G401.6 (cell line): ENCODE data around the gene ZNF79.
"Not testable (repeated sequence)": the region's sequence is repeated elsewhere in the genome, so short reads cannot be mapped to it uniquely, and the experiment has no call there.

Source experiments
- FAIRE-seq: peaks from 2 replicates; lab custom pipeline; 2012; peaks lifted over from hg19 to GRCh38; lab: Jason Lieb, UNC

Gene ZNF79

DNA sequence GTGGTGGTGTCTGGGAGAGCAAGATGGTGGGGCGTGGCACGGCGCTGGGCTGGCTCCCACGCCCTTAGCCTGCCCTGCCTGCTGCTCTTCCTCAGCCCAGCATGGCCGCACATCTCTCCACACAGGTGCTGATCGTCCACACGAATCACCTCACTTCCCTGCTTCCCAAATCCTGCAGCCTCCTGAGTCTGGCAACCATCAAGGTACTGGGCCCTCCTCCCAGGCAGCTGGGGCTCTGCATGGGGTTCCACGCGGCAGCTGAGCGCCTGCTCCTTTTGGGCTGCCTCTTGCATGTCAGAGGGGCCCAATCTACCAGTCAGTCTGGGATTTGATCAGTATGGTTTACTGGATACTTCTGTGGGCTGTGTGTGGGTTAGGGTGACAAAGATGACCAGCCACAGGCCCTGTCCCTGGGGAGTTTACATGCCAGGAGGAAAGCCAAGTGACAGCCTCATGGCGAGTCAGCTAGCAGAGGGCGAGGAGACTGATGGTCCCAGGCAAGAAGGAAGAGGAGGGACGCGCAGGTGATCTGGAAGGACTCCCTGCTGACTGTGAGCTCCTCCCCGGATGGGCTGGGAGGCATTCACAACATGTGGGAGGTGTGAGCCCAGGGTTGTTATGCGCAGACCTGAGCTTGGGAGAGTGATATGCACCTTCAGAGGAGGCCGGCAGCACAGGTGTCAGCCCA lies 33.2 kb downstream of the ZNF79 start:
- FAIRE-seq, result no peak

DNA sequence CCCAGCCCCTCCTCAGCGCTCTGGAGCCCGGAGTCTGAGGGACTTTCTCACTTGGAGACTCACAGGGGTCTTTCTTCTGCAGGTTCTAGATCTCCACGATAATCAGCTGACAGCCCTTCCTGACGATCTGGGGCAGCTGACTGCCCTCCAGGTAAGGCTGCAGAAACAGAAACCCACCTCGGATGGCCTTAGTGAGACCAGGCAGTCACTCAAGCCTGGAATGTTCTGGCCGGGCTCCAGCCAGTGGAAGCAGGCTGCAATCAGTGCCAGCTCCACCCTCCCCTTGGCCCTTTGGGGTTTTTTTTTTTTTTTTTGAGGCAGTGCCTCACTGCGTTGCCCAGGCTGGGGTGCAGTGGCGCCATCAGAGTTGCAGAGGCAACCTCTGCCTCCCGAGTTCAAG lies 34.7 kb downstream of the ZNF79 start:
- no peak for FAIRE-seq

DNA sequence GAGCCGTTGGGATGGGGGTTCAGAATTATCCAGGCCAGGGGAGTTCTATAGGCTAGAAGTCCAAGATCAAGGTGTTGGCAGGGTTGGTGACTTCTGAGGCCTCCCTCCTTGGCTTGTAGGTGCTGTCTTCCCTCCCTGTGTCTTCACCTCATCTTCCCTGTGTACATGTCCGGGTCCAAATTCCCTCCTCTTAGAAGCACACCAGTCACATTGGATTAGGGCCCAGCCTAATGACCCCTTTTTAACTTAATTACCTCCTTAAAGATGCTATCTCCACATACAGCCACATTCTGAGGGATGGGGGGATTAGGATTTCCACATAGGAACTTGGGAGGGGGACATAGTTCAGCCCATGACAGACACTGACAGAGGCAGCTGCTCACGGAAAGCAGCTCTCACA lies 39.2 kb downstream of the ZNF79 start:
- no peak for FAIRE-seq

DNA sequence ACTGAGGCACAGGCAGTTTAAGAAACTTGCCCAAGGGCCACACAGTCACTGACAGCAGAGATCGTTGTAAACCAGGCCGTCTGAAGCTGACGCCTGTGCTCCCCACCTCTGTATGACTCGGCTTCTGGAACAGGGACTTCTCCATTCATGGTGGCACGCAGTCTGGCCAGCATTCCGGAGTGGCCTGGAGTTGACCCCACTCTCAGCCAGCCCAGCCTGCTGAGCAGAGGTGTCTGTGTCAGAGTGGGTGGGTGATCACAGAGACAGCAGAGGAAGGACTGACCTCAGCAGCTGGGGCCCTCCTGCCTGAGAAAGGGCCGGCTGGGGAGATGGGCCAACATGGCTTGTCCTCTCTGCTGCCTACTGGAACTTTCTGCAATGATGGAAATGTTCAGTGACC lies 39.7 kb downstream of the ZNF79 start:
- no peak for FAIRE-seq

DNA sequence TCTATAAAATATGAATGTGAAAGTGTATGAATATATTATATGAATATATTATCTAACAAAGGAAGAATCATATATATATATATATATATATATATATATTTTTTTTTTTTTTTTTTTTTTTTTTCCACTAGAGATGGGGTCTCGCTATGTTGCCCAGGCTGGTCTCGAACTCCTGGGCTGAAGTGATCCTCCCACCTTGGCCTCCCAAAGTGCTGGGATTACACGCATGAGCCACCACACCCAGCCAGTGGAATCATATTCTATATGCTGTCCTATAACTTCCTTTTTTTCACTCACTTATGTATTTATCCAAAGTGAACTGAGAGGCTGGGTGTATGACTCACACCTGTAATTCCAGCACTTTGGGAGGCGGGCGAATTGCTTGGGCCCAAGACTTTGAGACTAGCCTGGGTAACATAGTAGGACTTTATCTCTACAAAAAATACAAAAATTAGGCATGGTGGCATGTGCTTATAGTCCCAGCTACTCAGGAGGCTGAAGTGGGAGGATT lies 42.3 kb downstream of the ZNF79 start:
- not testable (repeated sequence) for FAIRE-seq

DNA sequence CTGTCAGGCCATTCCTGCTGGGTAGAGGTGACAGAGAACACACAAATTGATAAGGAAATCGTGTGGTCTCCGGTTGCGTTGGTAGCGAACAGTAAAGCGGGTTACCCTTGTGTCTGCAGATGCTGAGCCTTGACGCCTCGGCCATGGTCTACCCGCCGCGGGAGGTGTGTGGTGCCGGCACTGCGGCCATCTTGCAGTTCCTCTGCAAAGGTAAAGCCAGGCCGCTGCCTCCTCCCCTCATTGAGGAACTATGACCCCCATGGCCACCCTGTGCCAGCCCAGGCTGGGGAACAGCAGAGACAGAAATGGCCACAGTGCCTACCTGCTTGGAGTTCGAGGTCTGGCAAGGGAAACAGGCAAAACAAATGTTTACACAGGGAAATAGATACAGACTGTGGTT lies 43.4 kb downstream of the ZNF79 start:
- FAIRE-seq, result no peak

DNA sequence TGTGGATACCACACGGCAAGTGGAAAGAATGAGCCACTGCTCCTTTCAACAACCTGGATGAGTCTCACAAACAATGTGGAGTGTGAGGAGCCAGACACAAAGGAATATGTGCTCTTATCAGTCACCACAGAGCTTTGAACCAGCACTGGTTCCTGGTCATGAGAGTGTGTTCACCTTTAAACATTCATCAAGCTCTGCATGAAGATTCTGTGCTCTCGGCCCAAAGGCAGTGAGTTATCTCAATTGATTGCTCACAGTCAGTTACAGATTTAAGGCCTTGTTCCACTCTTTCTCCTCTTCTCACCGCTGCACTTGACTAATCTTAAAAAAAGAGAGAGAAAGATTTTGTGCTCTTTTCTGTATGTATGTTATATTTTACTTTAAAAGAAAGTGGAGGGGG lies 46.5 kb downstream of the ZNF79 start:
- no peak for FAIRE-seq

DNA sequence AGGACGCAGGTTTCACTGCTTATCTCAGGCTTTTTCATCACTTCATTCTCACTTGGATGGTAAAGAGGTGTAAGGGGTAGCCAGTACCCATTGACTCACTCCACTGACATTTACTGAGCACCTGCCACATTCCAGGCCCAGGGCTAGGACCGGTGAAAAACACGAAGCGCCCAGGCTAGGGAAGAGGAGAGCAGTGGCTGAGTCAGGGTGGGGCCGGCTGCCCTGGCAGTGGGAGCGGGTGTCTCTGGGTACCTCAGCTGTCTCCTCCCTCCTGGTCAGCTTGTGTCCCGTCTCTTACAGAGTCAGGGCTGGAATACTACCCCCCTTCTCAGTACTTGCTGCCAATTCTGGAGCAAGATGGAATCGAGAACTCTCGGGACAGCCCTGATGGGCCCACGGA lies 49.3 kb downstream of the ZNF79 start:
- FAIRE-seq, result no peak

DNA sequence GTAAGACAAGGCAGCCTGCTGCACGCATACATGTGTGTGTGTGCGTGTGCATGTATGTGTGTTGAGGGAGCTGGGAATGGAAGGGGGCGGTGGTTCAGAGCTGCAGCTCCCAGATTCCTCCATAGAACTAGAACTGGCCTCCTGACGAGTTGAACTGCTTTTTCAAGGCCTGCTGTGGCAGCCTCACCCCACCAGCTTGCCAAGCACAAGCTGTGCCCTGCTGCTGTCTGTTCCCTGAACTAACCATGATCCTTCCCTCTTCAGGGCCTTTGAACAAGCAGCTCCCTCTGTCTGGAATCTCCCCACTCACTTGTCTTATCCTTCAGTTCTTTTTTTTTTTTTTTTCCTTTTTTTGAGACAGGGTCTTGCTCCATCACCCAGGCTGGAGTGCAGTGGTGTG lies 49.8 kb downstream of the ZNF79 start:
- no peak for FAIRE-seq

DNA sequence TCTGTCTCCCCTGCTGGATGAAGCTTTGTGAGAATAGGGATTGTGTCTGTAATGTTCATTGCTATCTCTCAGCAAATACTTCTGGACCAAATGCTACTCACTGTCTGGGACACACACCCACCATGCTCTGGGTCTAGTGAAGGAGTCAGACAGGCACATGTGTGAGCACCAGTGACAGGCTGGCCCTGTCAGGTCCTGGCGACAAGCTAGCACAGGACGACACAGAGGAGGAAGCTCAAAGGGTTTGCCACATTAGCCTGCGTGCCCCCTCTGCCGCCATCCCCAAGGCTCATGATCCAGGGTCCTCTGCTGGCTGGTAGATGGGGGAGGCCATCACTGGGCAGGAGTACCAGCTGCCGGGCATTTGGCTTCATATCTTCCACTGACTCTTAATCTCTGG lies 50.4 kb downstream of the ZNF79 start:
- no peak for FAIRE-seq

DNA sequence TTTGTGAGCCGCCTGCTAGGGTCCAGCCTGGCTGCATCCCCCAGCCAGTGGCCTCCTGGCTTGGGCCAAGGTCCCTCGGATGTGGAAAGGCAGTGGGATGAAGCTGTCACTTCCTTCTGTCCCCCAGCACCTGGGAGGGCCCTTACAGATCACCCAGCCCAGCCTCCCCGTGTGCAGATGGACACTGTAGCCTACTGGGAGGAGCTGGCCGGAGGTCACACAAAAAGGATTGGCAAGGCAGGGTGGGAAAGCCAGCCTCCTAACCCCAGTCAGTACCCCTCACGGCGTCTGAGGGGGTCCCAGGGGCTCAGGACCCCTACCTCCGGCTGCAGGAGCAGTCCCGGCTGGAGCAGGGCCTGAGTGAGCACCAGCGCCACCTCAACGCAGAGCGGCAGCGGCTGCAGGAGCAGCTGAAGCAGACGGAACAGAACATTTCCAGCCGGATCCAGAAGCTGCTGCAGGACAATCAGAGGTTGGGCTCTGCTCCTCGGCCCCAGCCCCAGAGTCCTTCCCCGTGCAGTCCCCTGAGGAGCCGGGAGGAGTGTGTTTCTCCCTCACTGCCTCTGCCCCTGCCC lies 55.4 kb downstream of the ZNF79 start:
- no peak for FAIRE-seq

DNA sequence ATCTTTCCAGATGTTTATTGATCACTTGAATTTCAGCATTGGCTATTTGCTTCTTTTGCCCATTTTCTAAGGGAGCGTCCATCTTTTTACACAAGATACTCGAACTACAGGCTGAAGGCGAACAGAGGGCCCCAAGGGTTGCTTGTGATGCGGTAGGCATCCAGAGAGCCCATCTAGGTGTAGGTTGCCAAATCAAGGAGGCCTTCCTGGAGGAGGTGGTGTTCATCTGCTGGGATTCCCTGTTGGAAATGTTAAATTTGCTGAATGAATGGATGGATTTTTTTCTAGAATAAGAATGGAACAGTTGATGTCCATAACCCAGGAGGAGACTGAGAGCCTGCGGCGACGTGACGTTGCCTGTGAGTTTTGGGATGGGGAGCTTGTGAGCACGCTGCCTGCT lies 58.5 kb downstream of the ZNF79 start:
- no peak for FAIRE-seq

DNA sequence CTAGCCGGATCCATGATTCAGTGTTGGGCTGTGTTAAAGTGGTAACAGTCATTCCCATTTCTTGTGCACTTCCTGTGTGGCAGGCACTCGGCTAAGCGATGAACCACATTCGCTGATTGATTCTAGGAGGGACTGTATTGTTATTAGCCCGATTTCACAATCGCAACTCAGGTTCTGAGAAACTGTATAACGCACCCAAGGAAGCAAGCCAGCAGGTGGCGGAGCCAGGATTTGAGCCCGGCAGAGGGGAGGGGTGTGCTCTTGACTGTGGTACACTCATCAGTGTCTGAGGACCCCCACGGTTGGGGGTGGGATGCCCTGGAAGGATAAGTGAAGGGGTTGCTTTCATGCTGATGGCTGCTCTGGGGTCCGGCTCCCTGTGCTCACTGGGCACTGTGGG lies 61.8 kb downstream of the ZNF79 start:
- FAIRE-seq, result no peak

DNA sequence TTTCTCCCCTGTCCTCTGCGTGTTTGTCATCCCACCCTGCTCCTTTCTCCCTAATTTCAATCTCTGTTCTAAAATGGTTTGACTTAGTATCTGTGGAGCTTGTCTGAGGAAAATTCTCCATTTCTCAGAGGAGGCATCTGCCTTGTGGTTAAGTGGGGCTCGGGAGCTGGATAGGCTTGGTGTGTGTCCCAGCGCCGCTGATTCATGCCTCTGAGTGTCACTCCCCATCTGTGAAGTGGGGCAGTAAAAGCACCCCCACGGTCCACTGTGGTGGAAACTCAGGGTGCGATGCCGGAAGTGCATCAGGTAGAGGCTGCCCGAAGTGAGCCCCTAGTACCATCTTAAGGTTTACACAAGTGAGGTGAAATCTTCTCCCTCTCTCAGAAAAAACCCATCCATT lies 64.8 kb downstream of the ZNF79 start:
- no peak for FAIRE-seq

DNA sequence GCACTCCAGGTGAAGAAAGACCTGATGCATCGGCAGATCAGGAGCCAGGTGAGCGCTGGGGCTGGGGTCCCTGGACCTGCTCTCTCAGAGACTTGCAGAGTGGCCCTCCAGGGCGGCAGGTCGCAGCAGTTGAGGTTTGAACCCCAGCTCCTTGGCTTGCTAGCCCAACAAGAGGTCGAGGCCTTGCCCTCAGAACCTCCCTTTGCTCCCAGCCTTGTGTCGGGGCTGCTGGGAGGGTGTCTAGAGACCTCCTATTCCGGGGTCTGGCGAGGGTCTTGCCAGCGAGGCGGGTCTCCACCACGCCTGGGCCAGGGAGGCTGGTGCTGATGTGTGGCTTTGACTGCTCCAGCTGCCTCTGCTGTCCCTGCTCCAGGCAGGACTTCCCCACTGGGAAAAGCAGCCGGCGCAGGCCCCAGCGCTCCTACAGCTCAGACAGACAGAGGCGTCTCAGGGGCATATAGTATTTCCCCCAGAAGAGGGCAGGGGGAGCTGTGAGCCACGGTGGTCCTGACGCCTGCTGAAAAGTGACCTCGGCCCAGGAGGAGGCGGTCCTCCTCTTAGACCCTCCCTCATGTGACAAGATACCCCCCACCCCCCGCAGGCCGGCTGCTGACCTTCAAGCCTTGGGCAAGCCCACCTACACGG lies 65.4 kb downstream of the ZNF79 start:
- FAIRE-seq, result no peak

DNA sequence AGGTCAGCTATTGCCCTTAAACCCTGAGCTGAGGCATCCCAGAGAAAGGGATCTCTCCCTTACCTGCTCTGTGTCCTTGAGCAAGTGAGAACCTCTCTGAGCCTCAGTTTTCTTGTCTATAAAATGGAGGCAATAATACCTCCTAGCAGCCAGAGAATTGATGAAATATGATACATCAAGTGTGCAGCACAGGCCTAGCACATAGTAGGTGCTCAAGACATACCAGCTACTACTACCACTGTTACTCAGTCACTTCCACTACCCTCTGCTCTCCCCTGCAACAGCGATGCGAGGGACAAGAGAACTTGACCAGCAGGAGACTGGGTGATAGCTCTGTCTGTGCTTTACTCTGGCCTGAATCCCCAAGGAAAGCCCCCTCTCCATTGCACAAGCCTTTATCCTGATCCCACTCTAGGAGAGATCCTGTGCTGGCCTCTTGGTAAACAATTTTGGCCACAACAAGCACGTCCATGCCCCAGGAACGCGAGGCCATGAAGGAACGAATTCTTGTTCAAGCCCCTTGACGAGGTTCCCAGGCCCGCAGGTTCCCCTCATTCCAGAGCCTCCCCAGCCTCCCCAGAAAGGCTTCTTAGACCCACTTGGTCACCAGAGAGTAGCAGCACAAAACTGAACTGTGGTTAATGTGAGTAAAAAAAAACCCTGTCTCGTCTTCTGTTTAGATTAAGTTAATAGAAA lies 66.5 kb downstream of the ZNF79 start:
- no peak for FAIRE-seq

DNA sequence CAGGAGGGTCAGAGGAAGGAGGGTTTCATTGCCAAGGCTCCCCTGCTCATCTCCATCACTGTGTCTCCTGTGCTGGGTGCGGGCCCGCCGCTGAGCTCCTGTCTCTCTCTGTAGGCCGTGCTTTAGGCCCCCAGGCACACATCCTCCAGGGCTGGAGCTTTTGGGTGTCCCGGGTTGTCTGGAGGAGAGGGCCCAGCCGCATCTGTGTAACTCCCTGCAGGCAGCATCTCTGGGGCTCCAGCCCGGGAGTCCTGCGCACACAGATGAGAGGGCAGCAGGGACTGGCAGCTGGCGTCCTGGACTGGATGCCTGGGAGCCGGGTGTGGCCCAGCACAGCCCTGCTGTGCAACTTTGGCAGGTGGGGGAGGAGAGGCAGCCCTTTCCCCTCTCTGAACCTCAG lies 67.3 kb downstream of the ZNF79 start:
- no peak for FAIRE-seq

DNA sequence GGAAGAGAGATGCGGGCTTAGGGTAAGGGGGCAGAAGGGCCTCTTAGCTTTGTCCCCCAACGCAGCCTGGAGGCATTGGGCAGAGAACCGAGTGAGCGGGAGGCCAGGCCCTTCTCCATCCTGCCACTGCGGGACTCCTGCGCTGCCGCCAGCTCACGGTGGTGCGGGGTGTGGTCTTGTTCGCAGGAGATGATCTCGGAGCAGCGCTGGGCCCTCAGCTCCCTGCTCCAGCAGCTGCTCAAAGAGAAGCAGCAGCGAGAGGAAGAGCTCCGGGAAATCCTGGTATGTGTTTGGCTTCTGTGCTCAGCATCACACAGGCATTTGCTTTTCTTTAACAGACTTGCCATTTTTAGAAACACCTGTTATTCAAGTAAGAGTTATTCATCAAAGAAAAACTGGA lies 68.4 kb downstream of the ZNF79 start:
- FAIRE-seq, result no peak

DNA sequence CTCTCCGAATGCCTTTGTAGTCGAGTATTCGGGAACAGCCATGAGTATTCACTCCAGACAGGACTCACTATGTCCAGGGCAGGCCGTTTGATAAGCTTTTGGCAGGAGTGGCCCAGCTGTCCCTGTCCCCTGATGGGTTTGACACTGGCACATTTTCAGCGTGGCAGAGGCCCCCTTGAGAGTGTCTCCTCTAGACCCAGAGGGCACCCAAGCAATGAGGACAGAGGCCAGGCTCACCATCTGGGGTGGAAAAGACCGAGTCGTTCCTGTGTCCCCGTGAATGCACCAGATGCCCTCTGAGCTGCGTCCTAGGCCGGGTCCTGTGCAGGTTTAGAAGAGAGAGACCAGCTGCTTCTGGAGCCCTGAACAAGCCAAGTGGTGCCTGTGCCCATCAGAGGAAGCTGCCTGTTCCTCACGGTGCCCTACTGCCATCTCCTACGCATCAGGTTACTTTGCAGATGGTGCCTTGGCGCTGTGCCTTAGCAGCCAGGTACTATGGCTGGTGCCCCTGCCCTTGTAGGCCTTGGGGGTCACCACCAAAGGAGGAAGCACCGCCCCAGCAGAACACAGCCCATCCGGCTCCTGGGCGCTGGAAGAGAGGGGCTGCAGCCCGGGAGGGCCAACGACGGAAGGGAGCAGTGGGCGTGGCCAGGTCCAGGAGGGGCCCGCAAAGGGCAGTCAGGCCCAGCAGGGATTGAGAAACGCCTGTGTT lies 69.6 kb downstream of the ZNF79 start:
- FAIRE-seq, result no peak

DNA sequence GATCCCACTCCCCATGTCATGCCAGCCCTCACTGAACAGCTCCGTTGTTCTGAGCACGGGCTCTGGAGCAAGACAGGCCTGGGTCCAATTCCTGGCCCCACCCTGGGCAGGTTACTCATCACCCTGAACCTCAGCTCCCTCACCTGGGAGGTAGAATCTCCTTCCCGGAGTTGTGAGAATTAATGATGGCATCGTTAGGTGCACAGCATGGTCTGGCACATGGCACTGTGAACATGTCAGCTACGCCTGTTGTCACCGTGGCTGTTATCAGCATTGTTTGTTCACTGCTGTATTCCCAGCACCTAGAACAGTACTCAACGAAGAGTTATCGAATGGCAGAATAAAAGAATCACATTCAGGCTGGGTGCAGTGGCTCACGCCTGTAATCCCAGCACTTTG lies 70.1 kb downstream of the ZNF79 start:
- FAIRE-seq, result no peak
